ENCODE results near the gene NSUN6. TPM values are rescaled to one million over a fixed set of nuclear protein-coding genes. Genes with fewer than 3 reads are reported as not detected.
"Not testable (repeated sequence)": the region's sequence is repeated elsewhere in the genome, so short reads cannot be mapped to it uniquely, and the experiment has no call there.

The NSUN6 gene
- polyA plus RNA-seq, 4 donors = 17.7 to 41.0 (median 23.1) TPM

- DNase-seq (ENCODE audit: low read depth in 4 of 4, low spot score in 3 of 4) = no peak
Observed at GRCh38 chr10:18611168-18611567, 40.2 kb downstream of the NSUN6 start.

- DNase-seq (ENCODE audit: low read depth in 4 of 4, low spot score in 3 of 4) = no peak
Observed at GRCh38 chr10:18610517-18610916, 40.9 kb downstream of the NSUN6 start.

- DNase-seq (ENCODE audit: low read depth in 4 of 4, low spot score in 3 of 4) = no peak
Observed at GRCh38 chr10:18608596-18608995, 42.8 kb downstream of the NSUN6 start.

- DNase-seq (ENCODE audit: low read depth in 4 of 4, low spot score in 3 of 4) = no peak
Observed at GRCh38 chr10:18607503-18608378, 43.6 kb downstream of the NSUN6 start.

- no peak for DNase-seq (ENCODE audit: low read depth in 4 of 4, low spot score in 3 of 4)
Observed at GRCh38 chr10:18606051-18606695, 45.2 kb downstream of the NSUN6 start.

- DNase-seq (ENCODE audit: low read depth in 4 of 4, low spot score in 3 of 4) = no peak
Observed at GRCh38 chr10:18601321-18601720, 50.1 kb downstream of the NSUN6 start.

GRCh38 chr10:18599392-18599791 lies 52.0 kb downstream of the NSUN6 start:
- DNase-seq (ENCODE audit: low read depth in 4 of 4, low spot score in 3 of 4) = no peak

GRCh38 chr10:18594574-18595156 lies 56.7 kb downstream of the NSUN6 start:
- no peak for DNase-seq (ENCODE audit: low read depth in 4 of 4, low spot score in 3 of 4)

- DNase-seq (ENCODE audit: low read depth in 4 of 4, low spot score in 3 of 4) = not testable (repeated sequence)
Observed at GRCh38 chr10:18591141-18591540, 60.2 kb downstream of the NSUN6 start.

GRCh38 chr10:18586637-18587036 lies 64.8 kb downstream of the NSUN6 start:
- DNase-seq (ENCODE audit: low read depth in 4 of 4, low spot score in 3 of 4) = not testable (repeated sequence)

GRCh38 chr10:18583575-18584270 lies 67.7 kb downstream of the NSUN6 start:
- DNase-seq (ENCODE audit: low read depth in 4 of 4, low spot score in 3 of 4) = no peak

GRCh38 chr10:18582803-18583202 lies 68.6 kb downstream of the NSUN6 start:
- DNase-seq (ENCODE audit: low read depth in 4 of 4, low spot score in 3 of 4) = no peak

- no peak for DNase-seq (ENCODE audit: low read depth in 4 of 4, low spot score in 3 of 4)
Observed at GRCh38 chr10:18577823-18578685, 73.3 kb downstream of the NSUN6 start.

- DNase-seq (ENCODE audit: low read depth in 4 of 4, low spot score in 3 of 4) = no peak
Observed at GRCh38 chr10:18576586-18576985, 74.8 kb downstream of the NSUN6 start.

GRCh38 chr10:18572959-18573561 lies 78.3 kb downstream of the NSUN6 start:
- no peak for DNase-seq (ENCODE audit: low read depth in 4 of 4, low spot score in 3 of 4)

GRCh38 chr10:18571780-18572179 lies 79.6 kb downstream of the NSUN6 start:
- DNase-seq (ENCODE audit: low read depth in 4 of 4, low spot score in 3 of 4) = no peak

- no peak for DNase-seq (ENCODE audit: low read depth in 4 of 4, low spot score in 3 of 4)
Observed at GRCh38 chr10:18571076-18571475, 80.3 kb downstream of the NSUN6 start.

- not testable (repeated sequence) for DNase-seq (ENCODE audit: low read depth in 4 of 4, low spot score in 3 of 4)
Observed at GRCh38 chr10:18570386-18570785, 81.0 kb downstream of the NSUN6 start.

- DNase-seq (ENCODE audit: low read depth in 4 of 4, low spot score in 3 of 4) = no peak
Observed at GRCh38 chr10:18567343-18567856, 84.0 kb downstream of the NSUN6 start.
